PC-9 (cell line): ENCODE data around the gene BAG1. TPM values are rescaled to one million over a fixed set of nuclear protein-coding genes. Genes with fewer than 3 reads are reported as not detected.

ENCODE experiments used
- BruUV-seq: library from RNA; stranded (reverse); fragments of 400-500 nt; replicated peaks from 2 replicates; lab custom pipeline; 2021; lab: Mats Ljungman, UMichigan
- CTCF ChIA-PET: fragments of 300-600 bp; sonication (Branson Sonifier 250); formaldehyde crosslinking; loops from one replicate; lab custom pipeline; 2022; ENCODE audit warnings: antibody characterized with exemption; lab: Charles Lee
- POLR2A ChIA-PET: fragments of 300-600 bp; sonication (Branson Sonifier 250); formaldehyde crosslinking; loops from one replicate; lab custom pipeline; 2022; ENCODE audit warnings: antibody characterized with exemption; ENCODE audit not compliant: unreplicated experiment; lab: Charles Lee
- DNase-seq, 2 experiments: peaks; one replicate each; pipeline versions ENCODE4 v3.0.0 to v3.0.0-alpha.2; 2015 to 2022; ENCODE audit warnings: mixed read lengths in 1 of 2
- H2AFZ ChIP-seq: fragments of 200-600 bp; sonication (generic); 2 replicates; pipeline ENCODE4 v1.8.1; 2017; ENCODE audit warnings: antibody characterized with exemption
- H3F3A ChIP-seq: fragments of 200-600 bp; sonication (generic); 2 replicates; pipeline ENCODE4 v1.8.1; 2017; ENCODE audit warnings: antibody characterized with exemption, mild to moderate bottlenecking, low read depth; ENCODE audit not compliant: insufficient read depth
- H3K27ac ChIP-seq: fragments of 200-600 bp; sonication (generic); 2 replicates; pipeline ENCODE4 v1.6.1; 2016; ENCODE audit warnings: mixed run types
- H3K27me3 ChIP-seq: fragments of 200-600 bp; sonication (generic); 2 replicates; pipeline ENCODE4 v1.6.1; 2016; ENCODE audit warnings: low read depth, mixed run types; ENCODE audit not compliant: insufficient read depth
- H3K36me3 ChIP-seq: fragments of 200-600 bp; sonication (generic); 2 replicates; pipeline ENCODE4 v1.6.1; 2016; ENCODE audit warnings: low read depth, mixed run types
- H3K4me1 ChIP-seq: fragments of 200-600 bp; sonication (generic); replicated peaks from 2 replicates; pipeline ENCODE4 v1.6.1; 2016; ENCODE audit warnings: mixed run types; ENCODE audit not compliant: insufficient read depth
- H3K4me2 ChIP-seq: fragments of 200-600 bp; sonication (generic); 2 replicates; pipeline ENCODE4 v1.6.1; 2017; ENCODE audit warnings: mixed run types
- H3K4me3 ChIP-seq: fragments of 200-600 bp; sonication (generic); 2 replicates; pipeline ENCODE4 v1.6.1; 2016; ENCODE audit warnings: mixed run types
- H3K79me2 ChIP-seq: fragments of 200-600 bp; sonication (generic); 2 replicates; pipeline ENCODE4 v1.6.1; 2017; ENCODE audit warnings: low read depth, mixed run types
- H3K9me2 ChIP-seq: fragments of 200-600 bp; sonication (generic); 2 replicates; pipeline ENCODE4 v1.8.1; 2017; ENCODE audit warnings: mild to moderate bottlenecking; ENCODE audit not compliant: insufficient read depth
- H3K9me3 ChIP-seq: fragments of 200-600 bp; sonication (generic); 2 replicates; pipeline ENCODE4 v1.8.1; 2016; ENCODE audit warnings: low read depth; ENCODE audit not compliant: insufficient read depth
- H4K20me1 ChIP-seq: fragments of 200-600 bp; sonication (generic); 2 replicates; pipeline ENCODE4 v1.8.1; 2017; ENCODE audit not compliant: insufficient read depth
- EZH2 ChIP-seq: fragments of 200-600 bp; sonication (generic); IDR thresholded peaks from 2 replicates; pipeline ENCODE4 v1.8.0; 2017; ENCODE audit warnings: antibody characterized with exemption, low read depth
- intact Hi-C: fragments of 100-400 bp; cut with micrococcal nuclease; formaldehyde crosslinking; loops from one replicate; pipeline ENCODE4 v1.10.0; 2022; ENCODE audit not compliant: unreplicated experiment
- total RNA-seq: library from RNA; stranded (reverse); gene quantifications from 2 replicates; pipeline ENCODE4 v1.2.3, GENCODE V29; 2021
- TF ChIP-seq, protein P1 (sequence below): fragments of 200-600 bp; sonication (generic); conservative IDR thresholded peaks from 2 replicates; pipeline ENCODE4 v1.6.1; 2017; ENCODE audit warnings: mixed run types, antibody characterized with exemption, mild to moderate bottlenecking, moderate library complexity

The BAG1 gene
- total RNA-seq, 1 experiment from 2014 or later, result 21.9 TPM

DNA sequence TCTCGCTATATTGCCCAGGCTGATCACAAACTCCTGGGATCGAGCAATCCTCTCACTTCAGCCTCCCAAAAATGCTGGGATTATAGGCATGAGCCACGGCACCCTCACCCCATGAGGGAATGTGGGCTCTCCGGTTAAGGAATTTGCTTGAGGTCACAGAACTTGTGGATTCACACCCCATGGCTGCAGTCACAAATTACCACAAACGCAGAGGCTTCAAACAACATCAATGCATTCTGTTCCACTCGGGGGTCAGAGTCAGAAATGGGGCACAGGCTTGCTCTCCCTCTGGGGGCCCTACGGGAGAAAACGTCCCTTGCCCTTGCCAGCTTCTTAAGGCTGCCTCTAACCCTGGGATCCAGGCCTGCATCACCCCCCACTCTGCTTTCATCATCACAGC, 36.8 kb downstream of the BAG1 start:
- ChIA-PET CTCF (no interaction called here), POLR2A (no interaction called here)
- H2AFZ ChIP-seq, result no peak overlapping the region
- DNase-seq, result peak in 1 of 2 experiments; percentile 44
- H3K4me2 ChIP-seq, result peak overlapping the region; percentile 10; the same call in 1 of the 2 replicates
- no peaks in the 10 kb centered on the region for H3K27me3 ChIP-seq
- H3K9me2 ChIP-seq, result no peaks in the 10 kb centered on the region
- no peaks in the 10 kb centered on the region for H3K36me3 ChIP-seq
- no peaks in the 10 kb centered on the region for H3K9me3 ChIP-seq
- peaks cover 48% of the 10 kb centered on the region for H3K4me1 ChIP-seq
- intact Hi-C loops, result loop anchor here (2.0 to 10.0 kb wide), 3 partner anchors 223 to 645 kb away; partner anchors contain the start of gene APTX
- no TSS peak for BruUV-seq
- H3F3A ChIP-seq, result peaks cover 25% of the 10 kb centered on the region; the same call in 1 of the 2 replicates
- no peaks in the 10 kb centered on the region for H4K20me1 ChIP-seq
- no peak overlapping the region for H3K4me3 ChIP-seq
- TF ChIP-seq, protein P1, sequence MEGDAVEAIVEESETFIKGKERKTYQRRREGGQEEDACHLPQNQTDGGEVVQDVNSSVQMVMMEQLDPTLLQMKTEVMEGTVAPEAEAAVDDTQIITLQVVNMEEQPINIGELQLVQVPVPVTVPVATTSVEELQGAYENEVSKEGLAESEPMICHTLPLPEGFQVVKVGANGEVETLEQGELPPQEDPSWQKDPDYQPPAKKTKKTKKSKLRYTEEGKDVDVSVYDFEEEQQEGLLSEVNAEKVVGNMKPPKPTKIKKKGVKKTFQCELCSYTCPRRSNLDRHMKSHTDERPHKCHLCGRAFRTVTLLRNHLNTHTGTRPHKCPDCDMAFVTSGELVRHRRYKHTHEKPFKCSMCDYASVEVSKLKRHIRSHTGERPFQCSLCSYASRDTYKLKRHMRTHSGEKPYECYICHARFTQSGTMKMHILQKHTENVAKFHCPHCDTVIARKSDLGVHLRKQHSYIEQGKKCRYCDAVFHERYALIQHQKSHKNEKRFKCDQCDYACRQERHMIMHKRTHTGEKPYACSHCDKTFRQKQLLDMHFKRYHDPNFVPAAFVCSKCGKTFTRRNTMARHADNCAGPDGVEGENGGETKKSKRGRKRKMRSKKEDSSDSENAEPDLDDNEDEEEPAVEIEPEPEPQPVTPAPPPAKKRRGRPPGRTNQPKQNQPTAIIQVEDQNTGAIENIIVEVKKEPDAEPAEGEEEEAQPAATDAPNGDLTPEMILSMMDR, result no peak
- TF ChIP-seq EZH2, result no peak
- H3K27ac ChIP-seq, result no peak overlapping the region
- no peaks in the 10 kb centered on the region for H3K79me2 ChIP-seq

DNA sequence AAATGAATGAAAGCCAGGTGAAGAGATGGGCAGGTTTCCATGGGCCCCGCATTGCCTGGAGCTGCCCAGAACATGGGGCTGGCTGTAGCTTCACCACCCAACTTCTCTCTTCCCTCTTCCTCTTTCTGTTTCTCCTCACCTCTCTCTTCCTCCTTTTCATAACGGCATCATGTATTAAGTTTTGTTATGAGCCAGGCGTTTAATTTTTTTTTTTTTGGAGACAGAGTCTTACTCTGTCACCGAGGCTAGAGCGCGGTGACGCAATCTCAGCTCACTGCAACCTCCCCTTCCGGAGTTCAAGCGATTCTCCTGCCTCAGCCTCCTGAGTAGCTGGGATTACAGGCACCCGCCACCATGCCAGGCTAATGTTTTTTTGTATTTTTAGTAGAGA, 37.5 kb downstream of the BAG1 start:
- Histone ChIP-seq H3K9me3 (no peaks in the 10 kb centered on the region), H2AFZ (no peak overlapping the region), H3K4me2 (no peak overlapping the region), H3K79me2 (no peaks in the 10 kb centered on the region), H3K27ac (no peak overlapping the region), H4K20me1 (no peaks in the 10 kb centered on the region), H3K27me3 (no peaks in the 10 kb centered on the region), H3K9me2 (no peaks in the 10 kb centered on the region), H3F3A (peaks cover 19% of the 10 kb centered on the region; the same call in 1 of the 2 replicates), H3K36me3 (no peaks in the 10 kb centered on the region), H3K4me1 (peaks cover 40% of the 10 kb centered on the region), H3K4me3 (no peak overlapping the region)
- DNase-seq, result no peak
- no TSS peak for BruUV-seq
- TF ChIP-seq, protein P1, result no peak
- no peak for TF ChIP-seq EZH2
- ChIA-PET CTCF (no interaction called here), POLR2A (interaction anchor here (0.6 kb wide), 1 partner anchor 186 kb away, joined by 3 read pairs; no protein-coding TSS in a partner anchor)
- intact Hi-C loops, result loop anchor here (5.0 to 10.0 kb wide), 2 partner anchors 222 to 645 kb away; partner anchors contain the start of gene APTX

DNA sequence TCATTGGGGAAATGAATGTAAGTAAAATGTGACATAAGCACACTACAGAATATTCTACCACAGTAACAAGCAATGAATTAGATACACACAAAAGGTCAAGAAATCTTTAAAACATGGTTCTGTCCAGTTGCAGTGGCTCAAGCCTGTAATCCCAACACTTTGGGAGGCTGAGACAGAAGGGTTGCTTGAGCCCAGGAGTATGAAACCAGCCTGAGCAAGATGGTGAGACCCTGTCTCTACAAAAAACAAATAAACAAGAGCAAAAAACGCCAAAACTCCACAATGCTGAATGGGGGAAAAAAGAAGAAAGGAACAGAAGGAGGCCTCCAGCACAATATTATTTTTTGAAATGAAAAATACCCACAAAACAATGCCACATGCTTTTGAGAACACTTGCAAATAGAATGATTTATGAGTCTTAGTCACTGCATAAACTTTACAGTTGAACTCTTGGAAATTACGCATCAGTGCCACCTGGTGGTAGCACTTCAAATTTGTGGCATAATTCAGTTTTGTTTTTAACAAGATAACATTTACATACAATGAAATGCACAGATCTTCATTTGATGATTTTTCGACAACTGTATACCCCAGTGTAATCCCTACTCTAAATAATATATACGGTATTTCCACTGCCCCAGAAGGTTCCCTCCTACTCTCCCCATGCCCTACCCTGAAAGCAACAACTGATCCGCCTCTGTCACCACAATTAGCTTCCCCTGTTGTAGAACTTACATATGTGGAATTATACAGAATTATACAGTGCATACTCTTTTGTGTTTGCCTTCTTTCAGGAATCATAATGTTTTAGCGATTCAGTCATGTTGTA, 39.0 kb downstream of the BAG1 start:
- CTCF ChIA-PET, result interaction anchor here (0.7 to 1.0 kb wide), 2 partner anchors 149 to 183 kb away, joined by 3 to 6 read pairs; partner anchors contain the start of gene SMU1

More for the DNA sequence above, 39.0 kb downstream of the BAG1 start:
- H3K4me2 ChIP-seq, result peak overlapping the region; percentile 48
- H3K9me3 ChIP-seq, result no peaks in the 10 kb centered on the region
- no peak for TF ChIP-seq EZH2
- TF ChIP-seq, protein P1, result peak; percentile 78
- peaks cover 25% of the 10 kb centered on the region for H3K4me1 ChIP-seq
- no peaks in the 10 kb centered on the region for H3K27me3 ChIP-seq
- H3K79me2 ChIP-seq, result no peaks in the 10 kb centered on the region
- intact Hi-C loops, result loop anchor here (1.0 to 10.0 kb wide), 4 partner anchors 65 to 643 kb away; partner anchors contain the start of gene APTX
- H3K27ac ChIP-seq, result no peak overlapping the region
- H3K36me3 ChIP-seq, result no peaks in the 10 kb centered on the region
- BruUV-seq, result no TSS peak
- H3K9me2 ChIP-seq, result no peaks in the 10 kb centered on the region
- no peak overlapping the region for H3K4me3 ChIP-seq
- no peak overlapping the region for H2AFZ ChIP-seq
- peaks cover 4% of the 10 kb centered on the region; the same call in 1 of the 2 replicates for H3F3A ChIP-seq
- POLR2A ChIA-PET, result no interaction called here
- H4K20me1 ChIP-seq, result no peaks in the 10 kb centered on the region
- DNase-seq, result peak; percentile 55 to 69
